ENCODE results near the gene GFOD1. TPM values are rescaled to one million over a fixed set of nuclear protein-coding genes. Genes with fewer than 3 reads are reported as not detected.

Gene GFOD1
- total RNA-seq, 1 donor from 2014 or later: 8.4 TPM

- no peak for TF ChIP-seq CTCF (IDR thresholded peaks at IDR 0.05)
- peaks cover 12% of the 10 kb centered on the region for H3K36me3 Mint-ChIP-seq (ENCODE audit: low read depth)
- DNase-seq (no peak), ATAC-seq (ENCODE audit: low read depth) (peak; percentile 25)
- intact Hi-C loops (cut with micrococcal nuclease): no loop called here
- H3K4me1 Mint-ChIP-seq: peaks cover 26% of the 10 kb centered on the region
- peak overlapping the region; percentile 76 for H3K4me3 Mint-ChIP-seq
- ChIA-PET POLR2A (interaction anchor here (0.6 kb wide), 1 partner anchor 278 kb away, joined by 3 read pairs; no protein-coding TSS in a partner anchor), CTCF (interaction anchor here (0.6 kb wide), 1 partner anchor 197 kb away, joined by 3 read pairs; no protein-coding TSS in a partner anchor)
- no peaks in the 10 kb centered on the region for H3K9me3 Mint-ChIP-seq
- no peaks in the 10 kb centered on the region for H3K27me3 Mint-ChIP-seq
- no peak overlapping the region for H3K27ac Mint-ChIP-seq
These were observed 67.8 kb downstream of the GFOD1 start for GRCh38 chr6:13419422-13420195.

DNA sequence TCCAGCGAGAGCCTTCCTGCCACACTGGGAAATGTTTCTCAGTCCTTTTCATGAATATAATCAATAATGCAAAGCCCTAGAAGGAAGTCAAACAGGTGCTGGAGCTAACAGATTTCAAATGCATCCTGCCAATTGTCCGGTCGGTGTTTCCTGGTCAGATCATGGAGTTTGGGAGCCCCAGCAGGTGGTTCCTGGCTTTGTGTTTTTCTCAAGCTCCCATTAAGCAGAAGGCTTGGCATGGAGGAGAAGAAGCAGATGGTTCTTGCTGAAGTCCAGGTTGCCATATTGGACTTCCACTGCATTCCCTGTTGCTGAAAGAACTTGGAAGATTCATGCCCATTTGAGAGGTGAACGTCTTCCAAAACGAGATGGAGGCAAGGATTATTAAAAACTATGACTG lies 68.6 kb downstream of the GFOD1 start:
- no peak overlapping the region for H3K27ac Mint-ChIP-seq
- H3K4me3 Mint-ChIP-seq: no peak overlapping the region
- ATAC-seq (ENCODE audit: low read depth): no peak

DNA sequence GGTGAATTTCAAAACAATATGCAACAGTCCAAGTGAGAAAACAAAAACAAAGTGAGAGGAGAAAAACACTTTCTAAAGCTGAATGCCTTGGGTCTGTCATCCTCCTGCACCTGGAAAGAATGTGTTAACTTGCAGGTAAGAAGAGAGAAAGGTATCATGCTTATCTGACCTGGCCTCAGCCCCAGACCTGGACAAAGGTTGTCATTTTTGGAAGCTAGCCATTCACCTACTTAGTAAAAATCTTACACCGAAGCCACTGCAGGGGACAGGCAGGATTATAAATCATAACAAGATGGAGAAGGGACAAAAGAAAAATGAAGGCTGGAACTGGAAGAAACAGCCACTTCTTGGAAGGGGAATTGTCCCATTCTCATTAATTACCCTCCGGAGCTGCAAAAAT lies 69.4 kb downstream of the GFOD1 start:
- TF ChIP-seq CTCF (IDR thresholded peaks at IDR 0.05): no peak
- Mint-ChIP-seq H3K27me3 (no peaks in the 10 kb centered on the region), H3K27ac (no peak overlapping the region), H3K9me3 (no peaks in the 10 kb centered on the region), H3K4me1 (peaks cover 24% of the 10 kb centered on the region), H3K4me3 (no peak overlapping the region), H3K36me3 (ENCODE audit: low read depth) (peaks cover 12% of the 10 kb centered on the region)
- ChIA-PET CTCF (no interaction called here), POLR2A (no interaction called here)
- intact Hi-C loops (cut with micrococcal nuclease): no loop called here
- no peak for DNase-seq
- no peak for ATAC-seq (ENCODE audit: low read depth)

More for the DNA sequence above, 68.6 kb downstream of the GFOD1 start:
- no peak for DNase-seq
- no peaks in the 10 kb centered on the region for H3K9me3 Mint-ChIP-seq
- H3K4me1 Mint-ChIP-seq: peaks cover 26% of the 10 kb centered on the region
- intact Hi-C loops (cut with micrococcal nuclease): no loop called here
- no peaks in the 10 kb centered on the region for H3K27me3 Mint-ChIP-seq
- no peak for TF ChIP-seq CTCF (IDR thresholded peaks at IDR 0.05)
- ChIA-PET POLR2A (no interaction called here), CTCF (interaction anchor here (0.6 kb wide), 1 partner anchor 197 kb away, joined by 3 read pairs; no protein-coding TSS in a partner anchor)
- H3K36me3 Mint-ChIP-seq (ENCODE audit: low read depth): peaks cover 12% of the 10 kb centered on the region

DNA sequence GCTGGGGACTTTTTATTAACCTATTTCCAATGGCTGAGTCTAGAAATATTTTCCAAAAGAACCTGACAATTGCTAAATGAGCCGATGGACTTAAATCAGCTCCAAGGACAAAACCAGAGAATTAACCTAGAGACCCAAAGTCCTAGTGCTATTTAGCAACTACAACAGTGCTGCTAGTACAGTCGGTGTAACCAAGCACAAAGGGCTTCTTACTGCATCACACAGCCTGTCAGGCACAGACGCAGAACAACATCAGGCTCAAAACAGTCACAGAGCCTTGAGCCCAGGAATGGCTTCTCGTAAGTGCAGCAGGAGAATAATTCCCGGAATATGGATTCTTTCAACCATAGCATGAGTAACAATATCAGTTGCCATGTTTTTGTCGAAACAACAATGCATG lies 70.0 kb downstream of the GFOD1 start:
- Mint-ChIP-seq H3K9me3 (no peaks in the 10 kb centered on the region), H3K4me3 (no peak overlapping the region), H3K36me3 (ENCODE audit: low read depth) (peaks cover 11% of the 10 kb centered on the region), H3K4me1 (peaks cover 24% of the 10 kb centered on the region), H3K27me3 (no peaks in the 10 kb centered on the region), H3K27ac (no peak overlapping the region)
- intact Hi-C loops (cut with micrococcal nuclease): no loop called here
- ATAC-seq (ENCODE audit: low read depth) (no peak), DNase-seq (no peak)
- POLR2A ChIA-PET: no interaction called here
- TF ChIP-seq CTCF (IDR thresholded peaks at IDR 0.05): no peak
- CTCF ChIA-PET: no interaction called here

GRCh38 chr6:13415283-13415682 lies 72.1 kb downstream of the GFOD1 start:
- DNase-seq (no peak), ATAC-seq (ENCODE audit: low read depth) (no peak)
- intact Hi-C loops (cut with micrococcal nuclease): no loop called here
- Mint-ChIP-seq H3K27ac (no peak overlapping the region), H3K4me1 (peaks cover 22% of the 10 kb centered on the region), H3K27me3 (no peaks in the 10 kb centered on the region), H3K9me3 (no peaks in the 10 kb centered on the region), H3K4me3 (no peak overlapping the region), H3K36me3 (ENCODE audit: low read depth) (peaks cover 9% of the 10 kb centered on the region)
- ChIA-PET CTCF (no interaction called here), POLR2A (no interaction called here)
- TF ChIP-seq CTCF (IDR thresholded peaks at IDR 0.05): no peak
